ENCODE measurements around the gene TLX2. TPM values are rescaled to one million over a fixed set of nuclear protein-coding genes. Genes with fewer than 3 reads are reported as not detected.
A peak's percentile ranks its signal among the peaks of the same experiment; 100 is the strongest.

The TLX2 gene
- total and polyA plus RNA-seq, 3 experiments from 2014 or later, result 0.37 to 0.60 TPM; not detected in 1

DNA sequence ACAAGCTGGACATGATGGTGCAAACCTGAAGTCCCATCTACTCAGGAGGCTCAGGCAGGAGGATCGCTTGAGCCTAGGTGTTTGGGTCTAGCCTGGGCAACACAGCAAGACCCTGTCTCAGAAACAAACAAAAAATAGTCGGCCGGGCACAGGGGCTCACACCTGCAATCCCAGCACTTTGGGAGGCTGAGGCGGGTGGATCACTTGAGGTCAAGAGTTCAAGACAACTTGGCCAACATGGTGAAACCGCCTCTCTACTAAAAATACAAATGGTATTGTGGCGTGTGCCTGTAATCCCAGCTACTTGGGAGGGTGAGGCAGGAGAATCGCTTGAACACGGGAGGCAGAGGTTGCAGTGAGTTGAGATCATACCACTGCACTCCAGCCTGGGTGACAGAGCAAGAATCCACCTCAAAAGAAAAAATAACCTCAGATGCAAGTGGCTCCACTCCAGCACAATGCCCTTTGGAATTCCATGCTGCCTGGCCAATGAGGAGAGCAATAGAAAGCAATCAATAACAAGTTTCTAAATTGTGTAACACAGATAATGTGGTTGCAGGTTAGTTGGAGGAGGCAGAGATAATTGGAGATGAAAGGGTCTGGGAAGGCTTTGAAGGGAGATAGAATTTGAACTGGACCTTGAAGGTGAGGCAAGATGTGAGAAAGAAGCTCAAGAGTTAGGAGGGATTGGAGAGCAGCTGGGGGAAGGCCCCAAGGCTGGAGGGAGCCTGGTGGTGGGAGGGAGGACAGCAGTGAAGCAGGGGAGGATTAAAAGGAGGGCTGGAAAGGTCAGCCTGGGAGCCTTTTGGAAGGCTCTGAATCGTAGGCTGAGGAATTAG lies 25.4 kb upstream of the TLX2 start:
- no peak overlapping the region for H3K4me3 ChIP-seq (ENCODE audit: low read length)
- Mint-ChIP-seq H3K27me3 (no peaks in the 10 kb centered on the region), H3K9me3 (no peaks in the 10 kb centered on the region), H3K4me1 (peaks cover 4 to 15% (median 10%) of the 10 kb centered on the region in 3 donors), H3K4me3 (no peak overlapping the region), H3K27ac (no peak overlapping the region), H3K36me3 (peaks cover 7 to 76% (median 21%) of the 10 kb centered on the region in 3 donors)
- H3K27ac ChIP-seq (ENCODE audit: low read depth, low read length), result no peak overlapping the region
- H3K9me3 ChIP-seq (ENCODE audit: low read length), result no peaks in the 10 kb centered on the region
- ChIA-PET CTCF (interaction anchor here (1.1 to 1.3 kb wide), 3 partner anchors 12 to 43 kb away, joined by 3 to 4 read pairs (median 4); no protein-coding TSS in a partner anchor), POLR2A (interaction anchor here (0.6 kb wide), 2 partner anchors 11 to 37 kb away, joined by 3 to 4 read pairs; no protein-coding TSS in a partner anchor)
- no peaks in the 10 kb centered on the region for H3K4me1 ChIP-seq (ENCODE audit: insufficient read depth, low read length)
- no peaks in the 10 kb centered on the region for H3K27me3 ChIP-seq (ENCODE audit: insufficient read depth, low read length, poor library complexity, severe bottlenecking)
- H3K36me3 ChIP-seq (ENCODE audit: insufficient read depth, low read length), result peaks cover 35% of the 10 kb centered on the region
- no peak for DNase-seq

DNA sequence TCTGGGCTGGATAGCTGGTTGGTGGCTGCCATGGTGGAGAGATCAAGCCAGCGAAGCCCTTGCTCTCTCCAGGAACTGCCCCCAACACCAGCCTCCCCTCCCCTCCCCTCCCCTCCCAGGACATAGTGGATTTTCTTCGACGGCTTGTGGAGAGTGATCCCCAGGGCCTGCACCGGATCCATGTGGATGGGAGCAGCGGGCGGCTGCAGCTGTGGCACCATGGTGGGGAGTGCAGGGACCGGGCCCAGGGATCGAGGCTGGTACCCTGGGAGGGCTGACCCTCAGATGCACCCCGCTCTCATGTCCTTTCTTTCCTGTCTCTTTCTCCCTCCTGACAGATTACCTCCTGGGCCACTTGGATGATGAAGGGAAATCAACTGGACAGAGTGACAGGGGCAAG lies 24.3 kb upstream of the TLX2 start:
- H3K4me1 ChIP-seq (ENCODE audit: insufficient read depth, low read length), result no peaks in the 10 kb centered on the region
- H3K4me1 Mint-ChIP-seq, result peaks cover 2 to 10% (median 4%) of the 10 kb centered on the region in 3 donors
- no peak overlapping the region for H3K27ac ChIP-seq (ENCODE audit: low read depth, low read length)
- no peak overlapping the region for H3K4me3 ChIP-seq (ENCODE audit: low read length)
- ChIA-PET CTCF (interaction anchor here (1.1 to 1.3 kb wide), 3 partner anchors 10 to 55 kb away, joined by 3 to 4 read pairs (median 3); no protein-coding TSS in a partner anchor), POLR2A (interaction anchor here (0.6 kb wide), 1 partner anchor 29 kb away, joined by 7 read pairs; no protein-coding TSS in a partner anchor)
- no peak overlapping the region for H3K27ac Mint-ChIP-seq
- H3K27me3 ChIP-seq (ENCODE audit: insufficient read depth, low read length, poor library complexity, severe bottlenecking), result no peaks in the 10 kb centered on the region
- H3K27me3 Mint-ChIP-seq, result no peaks in the 10 kb centered on the region
- no peaks in the 10 kb centered on the region for H3K9me3 Mint-ChIP-seq
- no peaks in the 10 kb centered on the region for H3K9me3 ChIP-seq (ENCODE audit: low read length)
- H3K36me3 ChIP-seq (ENCODE audit: insufficient read depth, low read length), result peaks cover 35% of the 10 kb centered on the region
- peaks cover 7 to 80% (median 20%) of the 10 kb centered on the region in 3 donors for H3K36me3 Mint-ChIP-seq
- DNase-seq, result no peak
- H3K4me3 Mint-ChIP-seq, result no peak overlapping the region

DNA sequence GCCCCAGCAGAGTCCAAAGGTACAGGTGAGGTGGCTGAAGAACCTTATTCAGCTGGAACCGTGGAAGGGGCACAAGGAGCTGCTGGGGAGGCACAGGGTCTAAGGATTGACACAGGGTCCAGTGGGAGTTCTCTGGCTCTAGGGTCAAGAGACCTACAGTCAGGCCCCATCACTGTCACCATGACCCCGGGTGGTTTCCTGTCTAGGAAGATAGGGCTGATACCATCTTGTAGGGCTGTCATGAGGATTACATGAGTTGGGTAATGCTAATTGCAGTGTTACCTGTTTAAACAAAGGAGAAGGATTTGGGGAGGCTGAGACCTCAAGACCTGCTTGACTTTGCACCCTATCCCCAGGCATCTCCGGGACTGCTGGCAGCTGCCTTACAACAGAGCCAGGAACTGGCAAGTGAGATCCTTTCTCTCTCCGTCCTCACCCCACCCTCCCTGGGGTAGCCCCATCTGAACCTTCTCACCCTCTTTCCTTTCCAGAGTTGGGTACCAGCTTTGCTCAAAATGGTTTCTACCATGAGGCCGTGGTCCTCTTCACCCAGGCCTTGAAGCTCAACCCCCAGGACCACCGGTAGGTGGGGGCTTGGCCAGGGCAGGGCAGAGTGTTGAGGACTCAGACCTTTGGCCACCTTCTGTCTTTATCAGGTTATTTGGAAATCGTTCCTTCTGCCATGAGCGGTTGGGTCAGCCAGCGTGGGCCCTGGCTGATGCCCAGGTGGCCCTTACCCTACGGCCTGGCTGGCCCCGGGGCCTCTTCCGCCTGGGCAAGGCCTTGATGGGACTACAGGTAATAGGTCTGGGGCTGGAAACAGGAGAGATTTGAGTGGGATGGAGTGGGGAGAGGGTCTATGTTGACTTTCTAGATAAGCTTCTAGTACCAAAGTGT lies 22.4 kb upstream of the TLX2 start:
- Mint-ChIP-seq H3K9me3 (no peaks in the 10 kb centered on the region), H3K27ac (no peak overlapping the region), H3K36me3 (peaks cover 7 to 64% (median 17%) of the 10 kb centered on the region in 3 donors), H3K27me3 (no peaks in the 10 kb centered on the region), H3K4me3 (no peak overlapping the region), H3K4me1 (peaks cover 0 to 1% (median 0%) of the 10 kb centered on the region in 3 donors)
- Histone ChIP-seq H3K27ac (ENCODE audit: low read depth, low read length) (no peak overlapping the region), H3K4me3 (ENCODE audit: low read length) (no peak overlapping the region), H3K27me3 (ENCODE audit: insufficient read depth, low read length, poor library complexity, severe bottlenecking) (no peaks in the 10 kb centered on the region), H3K4me1 (ENCODE audit: insufficient read depth, low read length) (no peaks in the 10 kb centered on the region), H3K9me3 (ENCODE audit: low read length) (no peaks in the 10 kb centered on the region), H3K36me3 (ENCODE audit: insufficient read depth, low read length) (peaks cover 31% of the 10 kb centered on the region)
- ChIA-PET POLR2A (no interaction called here), CTCF (interaction anchor here (0.9 kb wide), 1 partner anchor 9 kb away, joined by 5 read pairs; the partner anchor contains the start of genes CCDC142 and TTC31)
- no peak for DNase-seq

DNA sequence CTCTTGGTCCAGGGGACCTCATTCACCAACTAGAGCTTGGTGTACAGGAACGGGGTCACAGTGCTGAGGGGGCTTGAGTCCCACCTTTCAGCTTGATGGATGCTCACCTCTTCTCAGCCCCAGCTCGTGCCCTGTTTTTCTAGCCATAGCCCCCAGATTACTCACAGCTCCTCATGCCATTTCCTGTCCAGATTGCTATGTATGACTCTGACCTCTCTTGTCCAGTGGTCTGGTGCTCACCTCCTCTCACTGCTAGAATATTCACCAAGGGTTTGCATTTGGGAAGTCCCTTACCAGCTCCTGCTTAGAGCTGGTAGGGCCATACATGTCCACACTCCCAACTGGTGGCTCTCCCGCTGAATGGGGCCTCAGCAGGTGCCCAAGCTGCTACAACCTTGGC lies 20.7 kb upstream of the TLX2 start:
- Histone ChIP-seq H3K27me3 (ENCODE audit: insufficient read depth, low read length, poor library complexity, severe bottlenecking) (peaks cover 3% of the 10 kb centered on the region), H3K4me1 (ENCODE audit: insufficient read depth, low read length) (peaks cover 9% of the 10 kb centered on the region), H3K9me3 (ENCODE audit: low read length) (no peaks in the 10 kb centered on the region), H3K4me3 (ENCODE audit: low read length) (no peak overlapping the region), H3K27ac (ENCODE audit: low read depth, low read length) (no peak overlapping the region), H3K36me3 (ENCODE audit: insufficient read depth, low read length) (peaks cover 24% of the 10 kb centered on the region)
- peaks cover 4% of the 10 kb centered on the region in 2 donors for H3K27me3 Mint-ChIP-seq
- H3K4me3 Mint-ChIP-seq, result no peak overlapping the region
- DNase-seq, result no peak
- POLR2A ChIA-PET, result no interaction called here
- H3K9me3 Mint-ChIP-seq, result no peaks in the 10 kb centered on the region
- CTCF ChIA-PET, result interaction anchor here (1.0 to 1.2 kb wide), 2 partner anchors 11 to 38 kb away, joined by 4 to 10 read pairs; partner anchors contain the start of genes CCDC142 and TTC31
- peak overlapping the region in 1 of 8 donors; percentile 40 for H3K27ac Mint-ChIP-seq
- H3K4me1 Mint-ChIP-seq, result peaks cover 5 to 11% (median 11%) of the 10 kb centered on the region in 3 donors
- H3K36me3 Mint-ChIP-seq, result peaks cover 7 to 58% (median 16%) of the 10 kb centered on the region in 3 donors

DNA sequence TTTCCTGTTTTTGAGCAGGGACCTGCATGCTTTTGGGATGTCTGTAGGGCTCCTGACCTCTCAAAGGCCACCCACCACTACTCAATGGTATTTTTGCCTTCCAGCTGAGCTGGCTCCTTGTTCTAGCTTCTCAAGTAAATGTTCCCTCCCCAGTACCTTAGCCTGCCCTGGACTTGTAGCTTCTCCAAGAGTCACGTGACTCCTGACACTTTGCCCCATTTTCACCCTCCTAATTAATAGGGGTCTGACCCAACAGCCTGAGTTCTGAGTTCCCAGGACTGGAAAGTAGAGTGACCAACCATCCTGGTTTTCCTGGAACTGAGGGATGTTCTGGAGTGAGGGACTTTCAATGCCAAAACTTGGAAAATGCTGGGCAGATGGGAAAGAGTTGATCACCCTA lies 18.8 kb upstream of the TLX2 start:
- no peak for DNase-seq
- H3K4me3 ChIP-seq (ENCODE audit: low read length), result no peak overlapping the region
- H3K27ac ChIP-seq (ENCODE audit: low read depth, low read length), result no peak overlapping the region
- H3K27me3 ChIP-seq (ENCODE audit: insufficient read depth, low read length, poor library complexity, severe bottlenecking), result peaks cover 11% of the 10 kb centered on the region
- peaks cover 20% of the 10 kb centered on the region for H3K4me1 ChIP-seq (ENCODE audit: insufficient read depth, low read length)
- ChIA-PET CTCF (interaction anchor here (1.7 kb wide), 1 partner anchor 10 kb away, joined by 6 read pairs; no protein-coding TSS in a partner anchor), POLR2A (no interaction called here)
- H3K27ac Mint-ChIP-seq, result peak overlapping the region in 3 of 8 donors; percentile 34 to 69 (median 63)
- H3K9me3 ChIP-seq (ENCODE audit: low read length), result no peaks in the 10 kb centered on the region
- no peaks in the 10 kb centered on the region for H3K9me3 Mint-ChIP-seq
- H3K36me3 ChIP-seq (ENCODE audit: insufficient read depth, low read length), result peaks cover 22% of the 10 kb centered on the region
- peaks cover 7 to 43% (median 14%) of the 10 kb centered on the region in 3 donors for H3K36me3 Mint-ChIP-seq
- peak overlapping the region in 2 of 7 donors; percentile 13 to 39 for H3K4me3 Mint-ChIP-seq
- peaks cover 12 to 26% (median 18%) of the 10 kb centered on the region in 3 donors for H3K4me1 Mint-ChIP-seq
- peaks cover 17 to 18% of the 10 kb centered on the region in 2 donors for H3K27me3 Mint-ChIP-seq

DNA sequence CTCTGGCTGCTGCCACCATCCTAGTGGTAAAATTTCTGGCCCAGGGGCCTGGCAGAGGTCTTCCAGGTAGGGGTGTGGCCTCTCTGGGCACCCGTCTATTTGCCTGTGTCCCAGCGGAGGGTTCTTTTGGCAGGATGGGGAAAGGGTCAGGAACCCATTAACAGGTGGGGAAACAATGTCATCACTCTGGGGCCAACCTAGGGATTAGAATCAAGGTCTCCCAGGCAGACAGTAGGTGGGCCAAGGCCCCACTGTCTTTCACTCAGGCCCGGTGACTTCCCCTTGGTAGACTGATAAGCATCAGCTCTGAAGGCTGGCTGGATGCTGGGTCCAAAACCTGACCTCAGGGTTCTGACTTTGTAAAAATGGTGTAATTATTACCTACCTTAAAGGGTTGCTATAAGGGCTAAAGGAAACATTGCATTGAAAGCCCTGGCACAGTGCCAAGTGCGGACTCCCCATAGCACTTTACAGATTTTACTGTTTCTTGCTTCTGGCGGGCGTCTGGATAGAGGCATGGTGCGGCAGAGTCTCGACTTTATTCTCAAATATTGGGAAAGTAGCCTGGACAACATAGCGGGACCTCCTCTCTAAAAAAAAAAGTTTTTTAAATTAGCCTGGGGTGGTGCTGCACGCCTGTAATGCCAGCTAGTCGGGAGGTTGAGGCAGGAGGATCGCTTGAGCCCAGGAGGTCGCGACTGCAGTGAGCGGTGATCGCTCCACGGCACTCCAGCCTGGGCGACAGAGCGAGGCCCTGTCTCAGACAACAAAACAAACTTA lies 17.1 kb upstream of the TLX2 start:
- ChIA-PET CTCF (interaction anchor here (0.7 to 1.3 kb wide), 4 partner anchors 13 to 35 kb away, joined by 3 read pairs; partner anchors contain the start of genes DQX1 and MRPL53), POLR2A (interaction anchor here (1.1 kb wide), 1 partner anchor 24 kb away, joined by 3 read pairs; the partner anchor contains the start of gene MRPL53)
- Histone ChIP-seq H3K36me3 (ENCODE audit: insufficient read depth, low read length) (peaks cover 5% of the 10 kb centered on the region), H3K27ac (ENCODE audit: low read depth, low read length) (no peak overlapping the region), H3K4me1 (ENCODE audit: insufficient read depth, low read length) (peaks cover 20% of the 10 kb centered on the region), H3K27me3 (ENCODE audit: insufficient read depth, low read length, poor library complexity, severe bottlenecking) (peaks cover 11% of the 10 kb centered on the region), H3K9me3 (ENCODE audit: low read length) (no peaks in the 10 kb centered on the region), H3K4me3 (ENCODE audit: low read length) (peak overlapping the region; percentile 58)
- peak overlapping the region in 2 of 8 donors; percentile 9 to 26 for H3K27ac Mint-ChIP-seq
- H3K4me3 Mint-ChIP-seq, result peak overlapping the region; percentile 60 to 95 (median 91)
- no peak for DNase-seq
- H3K9me3 Mint-ChIP-seq, result no peaks in the 10 kb centered on the region
- H3K36me3 Mint-ChIP-seq, result peaks cover 0 to 26% (median 10%) of the 10 kb centered on the region in 3 donors
- H3K4me1 Mint-ChIP-seq, result peaks cover 16 to 30% (median 20%) of the 10 kb centered on the region in 3 donors
- peaks cover 30 to 36% of the 10 kb centered on the region in 2 donors for H3K27me3 Mint-ChIP-seq
